ENCODE measurements around the gene TIMM17B. TPM values are rescaled to one million over a fixed set of nuclear protein-coding genes. Genes with fewer than 3 reads are reported as not detected.
A peak's percentile ranks its signal among the peaks of the same experiment; 100 is the strongest.

Gene TIMM17B
- total RNA-seq, 1 experiment from 2014 or later = 89.7 TPM

GRCh38 chrX:48896611-48897011 is 957 bp downstream of the TIMM17B start:
- H4K8ac ChIP-seq (replicated peaks; ENCODE audit: insufficient read length, low read depth, low read length) = no peak overlapping the region
- no CpG with 5 or more reads among the region's 9 CpGs for WGBS (ENCODE audit: extremely low coverage, insufficient read length, low lambda C conversion rate)

More at GRCh38 chrX:48896611-48897011, 957 bp downstream of the TIMM17B start:
- H2BK5ac ChIP-seq (ENCODE audit: insufficient read length, low read length) = no peak overlapping the region
- peaks cover 76 to 81% of the 10 kb centered on the region in 2 experiments for H3K9me3 Mint-ChIP-seq
- H3K18ac ChIP-seq (ENCODE audit: insufficient read length, low read depth, low read length) = no peak overlapping the region
- no peak overlapping the region for H3K4ac ChIP-seq (ENCODE audit: low read depth, low read length)
- H3K9me3 ChIP-seq (ENCODE audit: control insufficient read depth, low read depth, low read length) = no peaks in the 10 kb centered on the region
- H3K4me2 ChIP-seq (ENCODE audit: insufficient read depth, insufficient read length, low read length) = peak overlapping the region; percentile 79
- peak overlapping the region in 2 of 3 experiments; percentile 94 to 96; a peak in 3 of 7 replicates for H3K27ac Mint-ChIP-seq
- TF ChIP-seq CTCF (conservative IDR thresholded peaks at IDR 0.05) = no peak
- no peak overlapping the region for H4K91ac ChIP-seq (ENCODE audit: insufficient read length, low read depth, low read length)
- no peak overlapping the region for H3T11ph ChIP-seq (ENCODE audit: low read length)
- H3K4me3 Mint-ChIP-seq = peak overlapping the region; percentile 76 to 94
- H3K56ac ChIP-seq (ENCODE audit: insufficient read length, low read depth, low read length) = no peak overlapping the region
- peaks cover 10% of the 10 kb centered on the region for H3K23me2 ChIP-seq (ENCODE audit: insufficient read length, low read depth, low read length, poor library complexity, severe bottlenecking)
- H2BK20ac ChIP-seq (ENCODE audit: low read depth, low read length, poor library complexity, severe bottlenecking) = no peak overlapping the region
- H3K14ac ChIP-seq (ENCODE audit: insufficient read depth, low read length) = no peak overlapping the region; the same call in 1 of the 2 replicates
- no peaks in the 10 kb centered on the region for H3K4me1 ChIP-seq (ENCODE audit: insufficient read depth, low read length)
- H2BK15ac ChIP-seq (ENCODE audit: low read depth, low read length) = no peak overlapping the region; the same call in 1 of the 2 replicates
- H3K79me1 ChIP-seq (ENCODE audit: insufficient read depth, low read depth, low read length, poor library complexity, severe bottlenecking) = peaks cover 3% of the 10 kb centered on the region
- peak overlapping the region; percentile 91 for H3K27ac ChIP-seq (ENCODE audit: insufficient read length, low read depth, low read length)
- H3K9ac ChIP-seq (ENCODE audit: extremely low read depth, insufficient read length, low read length) = peak overlapping the region; percentile 75
- H2AFZ ChIP-seq (ENCODE audit: low read length) = no peak overlapping the region
- no peak overlapping the region for H4K5ac ChIP-seq (ENCODE audit: insufficient read length, low read depth, low read length)
- no peaks in the 10 kb centered on the region for H4K20me1 ChIP-seq (ENCODE audit: control insufficient read depth, insufficient read depth, insufficient read length)
- H2AK5ac ChIP-seq (ENCODE audit: insufficient read length, low read length) = no peak overlapping the region
- H3K4me1 Mint-ChIP-seq = peaks cover 0 to 8% of the 10 kb centered on the region in 2 experiments; a peak in 2 of 4 replicates
- H3K79me2 ChIP-seq (ENCODE audit: insufficient read depth, low read length) = no peaks in the 10 kb centered on the region; the same call in 1 of the 2 replicates
- no peak overlapping the region for H2BK12ac ChIP-seq (ENCODE audit: insufficient read length, low read depth, low read length)
- DNase-seq = no peak
- H3K36me3 Mint-ChIP-seq (ENCODE audit: insufficient read depth in 1 of 3, low read depth in 3 of 3) = peaks cover 27 to 48% (median 36%) of the 10 kb centered on the region in 3 experiments
- no peak overlapping the region for H2BK120ac ChIP-seq (ENCODE audit: low read depth, low read length, poor library complexity, severe bottlenecking)
- no peaks in the 10 kb centered on the region for H3K27me3 ChIP-seq (ENCODE audit: insufficient read depth, low read length)
- H3K27me3 Mint-ChIP-seq (ENCODE audit: low read depth) = peaks cover 1% of the 10 kb centered on the region; the same call in 1 of the 2 replicates
- no peak overlapping the region for H3K23ac ChIP-seq (ENCODE audit: insufficient read length, low read depth, low read length)
